RWPE2 (cell line): ENCODE data around the gene DAZ3.
"Not testable (repeated sequence)": the region's sequence is repeated elsewhere in the genome, so short reads cannot be mapped to it uniquely, and the experiment has no call there.

Experiments
- ATAC-seq: fragments of 200-7000 bp; cut with Tn5 transposase; 3 replicates; pipeline ENCODE4 v1.9.1; 2021; ENCODE audit warnings: low read depth
- DNase-seq: peaks from one replicate; pipeline ENCODE4 v3.0.0-alpha.2; 2020; ENCODE audit warnings: low spot score
- H3K27ac ChIP-seq: fragments of 450-650 bp; 2 replicates; pipeline ENCODE4 v1.5.1; 2017; ENCODE audit warnings: mild to moderate bottlenecking; ENCODE audit not compliant: poor library complexity, severe bottlenecking
- H3K27me3 ChIP-seq: fragments of 250-450 bp; sonication (Bioruptor Pico); 2 replicates; pipeline ENCODE4 v1.5.1; 2021; ENCODE audit warnings: mild to moderate bottlenecking, moderate library complexity; ENCODE audit not compliant: insufficient read depth, poor library complexity, severe bottlenecking
- H3K36me3 ChIP-seq: fragments of 250-450 bp; sonication (Bioruptor Pico); 2 replicates; pipeline ENCODE4 v1.5.1; 2020; ENCODE audit warnings: low read depth, mild to moderate bottlenecking, moderate library complexity
- H3K4me1 ChIP-seq: fragments of 250-450 bp; sonication (Bioruptor Pico); 2 replicates; pipeline ENCODE4 v1.5.1; 2021; ENCODE audit warnings: mild to moderate bottlenecking, moderate library complexity; ENCODE audit not compliant: insufficient read depth, poor library complexity, severe bottlenecking
- H3K4me3 ChIP-seq: fragments of 250-450 bp; sonication (Bioruptor Pico); 2 replicates; pipeline ENCODE4 v1.5.1; 2021; ENCODE audit warnings: mild to moderate bottlenecking, moderate library complexity; ENCODE audit not compliant: severe bottlenecking
- H3K9me3 ChIP-seq: fragments of 250-450 bp; sonication (Bioruptor Pico); 2 replicates; pipeline ENCODE4 v1.5.1; 2021; ENCODE audit warnings: mild to moderate bottlenecking, moderate library complexity; ENCODE audit not compliant: severe bottlenecking

Gene DAZ3

GRCh38 chrY:24813293-24813692, at the start of gene DAZ3:
TSS of gene DAZ3 (minus strand) at chrY:24813393. CDS start at chrY:24813185, 208 bp downstream.
- H3K36me3 ChIP-seq, H3K27me3 ChIP-seq, H3K9me3 ChIP-seq, ATAC-seq, DNase-seq, H3K27ac ChIP-seq, H3K4me3 ChIP-seq, H3K4me1 ChIP-seq: not testable (repeated sequence)

- H3K36me3 ChIP-seq, H3K9me3 ChIP-seq, DNase-seq, ATAC-seq, H3K27me3 ChIP-seq, H3K4me1 ChIP-seq, H3K4me3 ChIP-seq, H3K27ac ChIP-seq: not testable (repeated sequence)
Measured at GRCh38 chrY:24833619-24834018, 20.4 kb upstream of the DAZ3 start, which contains the start of gene DAZ4. TSS of gene DAZ4 (plus strand) at chrY:24833919. CDS start at chrY:24834127, 208 bp downstream.

GRCh38 chrY:24825069-24825468, 11.9 kb upstream of the DAZ3 start:
- not testable (repeated sequence) for H3K27me3 ChIP-seq, H3K4me3 ChIP-seq, H3K36me3 ChIP-seq, DNase-seq, H3K4me1 ChIP-seq, ATAC-seq, H3K9me3 ChIP-seq, H3K27ac ChIP-seq

GRCh38 chrY:24824184-24824879, 11.1 kb upstream of the DAZ3 start:
- not testable (repeated sequence) for H3K27me3 ChIP-seq, H3K9me3 ChIP-seq, H3K4me1 ChIP-seq, H3K36me3 ChIP-seq, H3K4me3 ChIP-seq, ATAC-seq, DNase-seq, H3K27ac ChIP-seq

- not testable (repeated sequence) for H3K36me3 ChIP-seq, H3K4me3 ChIP-seq, H3K9me3 ChIP-seq, DNase-seq, H3K4me1 ChIP-seq, H3K27ac ChIP-seq, H3K27me3 ChIP-seq, ATAC-seq
Measured at GRCh38 chrY:24821836-24822235, 8.6 kb upstream of the DAZ3 start.
